Measurements from ENCODE around the gene SRGAP2. TPM values are rescaled to one million over a fixed set of nuclear protein-coding genes. Genes with fewer than 3 reads are reported as not detected.

Gene SRGAP2
- total and polyA plus RNA-seq, 2 experiments from 2014 or later: 42.3 to 55.3 TPM

Other genes starting within 250 kb of the SRGAP2 start
- gene RAB7B, start 200.1 kb upstream of the SRGAP2 start, total RNA-seq (2014; rRNA removed; shearing (Covaris generic)): 2.8 and 7.1 TPM in 2 replicates
- gene RAB7B, start 200.1 kb upstream of the SRGAP2 start, polyA plus RNA-seq (2016; fragmentation: Nextera tagmentation; extraction: Ambion mirVana): 7.6 and 7.7 TPM in 2 replicates
- not detected in 2 replicates for gene CTSE, start 179.6 kb upstream of the SRGAP2 start, total RNA-seq (2014; rRNA removed; shearing (Covaris generic))
- not detected in 2 replicates for gene CTSE, start 179.6 kb upstream of the SRGAP2 start, polyA plus RNA-seq (2016; fragmentation: Nextera tagmentation; extraction: Ambion mirVana)
- gene RHEX, start 150.4 kb upstream of the SRGAP2 start, total RNA-seq (2014; rRNA removed; shearing (Covaris generic)): not detected in 2 replicates
- gene RHEX, start 150.4 kb upstream of the SRGAP2 start, polyA plus RNA-seq (2016; fragmentation: Nextera tagmentation; extraction: Ambion mirVana): not detected in 2 replicates
- gene AVPR1B, start 86.2 kb upstream of the SRGAP2 start, total RNA-seq (2014; rRNA removed; shearing (Covaris generic)): not detected in 2 replicates
- gene AVPR1B, start 86.2 kb upstream of the SRGAP2 start, polyA plus RNA-seq (2016; fragmentation: Nextera tagmentation; extraction: Ambion mirVana): not detected in 2 replicates
- 2.5 TPM in 1 of 2 replicates, not detected in the other for gene FAM72A, start 702 bp upstream of the SRGAP2 start, total RNA-seq (2014; rRNA removed; shearing (Covaris generic))
- 3.1 and 4.3 TPM in 2 replicates for gene FAM72A, start 702 bp upstream of the SRGAP2 start, polyA plus RNA-seq (2016; fragmentation: Nextera tagmentation; extraction: Ambion mirVana)

Data from GM23248 (cell line).